ENCODE results near the gene FOLR2. TPM values are rescaled to one million over a fixed set of nuclear protein-coding genes. Genes with fewer than 3 reads are reported as not detected.

Gene FOLR2
- total and polyA plus RNA-seq, 2 of the 8 experiments (the other 6 are each of a cell fraction or from before 2014, with no cell fraction given): not detected

DNA sequence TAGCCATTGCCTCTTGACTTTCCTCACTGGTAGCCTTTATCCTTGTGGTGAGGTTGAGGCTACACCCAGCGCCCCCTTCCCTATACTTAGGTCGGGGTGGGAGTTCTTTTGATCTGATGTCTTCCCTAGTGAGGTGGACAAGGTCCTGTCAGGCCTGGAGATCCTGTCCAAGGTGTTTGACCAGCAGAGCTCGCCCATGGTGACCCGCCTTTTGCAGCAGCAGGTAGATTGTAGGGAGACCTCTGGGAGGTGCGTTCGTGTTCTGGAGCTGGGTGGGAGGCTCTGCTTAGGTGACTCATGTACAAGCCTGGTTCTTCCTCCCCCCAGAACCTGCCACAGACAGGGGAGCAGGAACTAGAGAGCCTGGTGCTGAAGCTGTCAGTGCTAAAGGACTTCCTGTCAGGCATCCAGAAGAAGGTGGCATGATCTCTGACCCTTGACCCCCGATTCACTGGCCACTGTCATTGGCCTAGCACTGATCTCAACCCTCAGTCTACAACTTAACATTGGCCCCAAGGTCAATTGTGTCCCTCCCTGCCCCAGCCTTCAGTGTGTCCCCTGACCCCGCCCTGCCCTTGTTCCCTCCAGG, 12.8 kb downstream of the FOLR2 start:
- H4K5ac ChIP-seq (ENCODE audit: insufficient read length, low read depth, low read length): no peak overlapping the region
- H2BK20ac ChIP-seq (ENCODE audit: low read length): no peak overlapping the region
- H3K36me3 ChIP-seq (ENCODE audit: control insufficient read depth in 2 of 4, insufficient read depth in 4 of 4, low read length in 3 of 4): peaks cover 23 to 61% (median 47%) of the 10 kb centered on the region in 4 experiments
- peaks cover 10% of the 10 kb centered on the region for H3K23me2 ChIP-seq (ENCODE audit: low read depth, low read length)
- peaks cover 13 to 25% of the 10 kb centered on the region in 2 experiments for H4K20me1 ChIP-seq (replicated peaks in 1 of 2; ENCODE audit: control insufficient read depth in 1 of 2, insufficient read depth in 2 of 2, low read length in 2 of 2)
- peaks cover 0 to 11% of the 10 kb centered on the region in 2 experiments; a peak in 2 of 4 replicates for H3K79me2 ChIP-seq (ENCODE audit: control insufficient read depth in 1 of 2, insufficient read depth in 2 of 2, low read length in 2 of 2)
- H2AFZ ChIP-seq (ENCODE audit: low read length): no peak overlapping the region
- 94% methylated on average over 8 of the region's 8 CpGs; no CpG with 5 or more reads in 1 of the 2 experiments for WGBS, 2 experiments (ENCODE audit: extremely low coverage in 1 of 2, insufficient coverage in 1 of 2, insufficient read length in 1 of 2, insufficient replicate concordance in 2 of 2, low coverage in 1 of 2, low lambda C conversion rate in 2 of 2, missing lambda C conversion rate in 1 of 2)
- H3K27me3 ChIP-seq (replicated peaks in 1 of 4; ENCODE audit: control insufficient read depth in 3 of 4, extremely low read depth in 1 of 4, insufficient read depth in 3 of 4, low read length in 3 of 4): no peaks in the 10 kb centered on the region
- FAIRE-seq: no peak
- peaks cover 10% of the 10 kb centered on the region for H3K79me1 ChIP-seq (ENCODE audit: low read depth, low read length)
- no peak overlapping the region for H2BK15ac ChIP-seq (ENCODE audit: low read length)
- peaks cover 0 to 5% (median 3%) of the 10 kb centered on the region in 4 experiments; a peak in 4 of 7 replicates for H3K4me1 ChIP-seq (replicated peaks in 1 of 4; ENCODE audit: control insufficient read depth in 3 of 4, insufficient read depth in 4 of 4, low read length in 3 of 4)
- ChIA-PET POLR2A (ENCODE audit: partially characterized antibody) (interaction anchor here (1.2 to 9.9 kb wide), 2 partner anchors 8 to 117 kb away, joined by 3 to 160 read pairs; partner anchors contain the start of gene ANAPC15), CTCF (ENCODE audit: partially characterized antibody) (interaction anchor here (0.6 to 8.3 kb wide), 9 partner anchors 7 to 252 kb away, joined by 3 to 72 read pairs (median 3); no protein-coding TSS in a partner anchor)
- no peak overlapping the region for H3K4me2 ChIP-seq (ENCODE audit: insufficient read depth in 1 of 2, low read depth in 2 of 2, low read length in 2 of 2)
- no peak overlapping the region for H3K56ac ChIP-seq (replicated peaks; ENCODE audit: insufficient read length, low read depth, low read length)
- no peak overlapping the region for H3K14ac ChIP-seq (ENCODE audit: insufficient read length)
- no peak overlapping the region for H4K91ac ChIP-seq (replicated peaks; ENCODE audit: insufficient read length, low read length)
- H3K4me3 ChIP-seq (ENCODE audit: extremely low read depth in 1 of 4, insufficient read depth in 2 of 4, low read depth in 3 of 4, low read length in 4 of 4): no peak overlapping the region
- H3K4ac ChIP-seq (replicated peaks; ENCODE audit: insufficient read length, low read depth, low read length): no peak overlapping the region
- no peak overlapping the region for H2BK120ac ChIP-seq (replicated peaks; ENCODE audit: low read depth, low read length)
- H3K23ac ChIP-seq (ENCODE audit: insufficient read length): no peak overlapping the region
- H3K9ac ChIP-seq (replicated peaks in 1 of 4; ENCODE audit: extremely low read depth in 1 of 4, low read depth in 3 of 4, low read length in 3 of 4): no peak overlapping the region
- H2AK5ac ChIP-seq (ENCODE audit: low read depth, low read length): no peak overlapping the region
- no peak overlapping the region for H3K18ac ChIP-seq (ENCODE audit: extremely low read depth, low read length)
- no peak overlapping the region for H3K27ac ChIP-seq (ENCODE audit: low read depth, low read length)
- DNase-seq (ENCODE audit: low read depth in 1 of 2, low spot score in 2 of 2): peak in 1 of 2 experiments; percentile 29
- TF ChIP-seq ATF3 (IDR thresholded peaks at IDR 0.05; ENCODE audit: insufficient read depth, low read depth, low read length): no peak
- no peak for TF ChIP-seq SP4 (IDR thresholded peaks at IDR 0.05; ENCODE audit: low read length)
- TF ChIP-seq NRF1 (IDR thresholded peaks at IDR 0.05; ENCODE audit: low read depth, low read length): no peak
- TF ChIP-seq SAP30 (IDR thresholded peaks at IDR 0.05; ENCODE audit: insufficient read depth, insufficient replicate concordance, low read length): no peak
- TF ChIP-seq POU5F1 (IDR thresholded peaks at IDR 0.05; ENCODE audit: low read depth, low read length): no peak
- no peak for TF ChIP-seq CHD2 (IDR thresholded peaks at IDR 0.05; ENCODE audit: low read length)
- TF ChIP-seq GABPA (IDR thresholded peaks at IDR 0.05; ENCODE audit: borderline replicate concordance, insufficient read depth, low read length): no peak
- TF ChIP-seq ZNF274 (IDR thresholded peaks at IDR 0.05; ENCODE audit: borderline replicate concordance, extremely low read depth, low read length): no peak
- TF ChIP-seq YY1 (IDR thresholded peaks at IDR 0.05; ENCODE audit: low read depth, low read length): no peak
- no peak for TF ChIP-seq RNF2 (IDR thresholded peaks at IDR 0.05; ENCODE audit: borderline replicate concordance, low read depth, low read length, missing control alignments, poor library complexity, severe bottlenecking)
- H3K9me3 ChIP-seq (ENCODE audit: insufficient read depth in 2 of 2, low read depth in 1 of 2, low read length in 1 of 2): no peaks in the 10 kb centered on the region
- H4K8ac ChIP-seq (ENCODE audit: extremely low read depth, insufficient read depth, low read length): no peak overlapping the region
- no peak overlapping the region for H2BK5ac ChIP-seq (ENCODE audit: low read depth, low read length)
- no peak overlapping the region for H2BK12ac ChIP-seq (ENCODE audit: low read depth, low read length)

All from H1 (cell line).